Inferior parietal cortex (tissue), 1 donor: ENCODE measurements around the gene CDH13.

Experiments used
- DNase-seq: peaks from one replicate; pipeline ENCODE4 v3.0.0-alpha.2; 2016; ENCODE audit errors: extremely low spot score

The CDH13 gene

GRCh38 chr16:83835586-83836566 lies 1209.1 kb downstream of the CDH13 start:
- no peak for DNase-seq

- no peak for DNase-seq
Observed at GRCh38 chr16:83837566-83837965, 1210.8 kb downstream of the CDH13 start.

- DNase-seq, result no peak
Observed at GRCh38 chr16:83838151-83838550, 1211.4 kb downstream of the CDH13 start.

- no peak for DNase-seq
Observed at GRCh38 chr16:83839561-83839960, 1212.8 kb downstream of the CDH13 start.

GRCh38 chr16:83840060-83840617 lies 1213.4 kb downstream of the CDH13 start:
- no peak for DNase-seq

- DNase-seq, result no peak
Observed at GRCh38 chr16:83842291-83842690, 1215.5 kb downstream of the CDH13 start.

GRCh38 chr16:83842756-83843507 lies 1216.2 kb downstream of the CDH13 start:
- no peak for DNase-seq

- DNase-seq, result no peak
Observed at GRCh38 chr16:83843657-83844056, 1216.9 kb downstream of the CDH13 start.

GRCh38 chr16:83845263-83845662 lies 1218.5 kb downstream of the CDH13 start:
- no peak for DNase-seq

- no peak for DNase-seq
Observed at GRCh38 chr16:83847371-83848225, 1220.8 kb downstream of the CDH13 start.

- no peak for DNase-seq
Observed at GRCh38 chr16:83849421-83849820, 1222.7 kb downstream of the CDH13 start.
